HTR-8/SVneo (cell line): ENCODE measurements around the gene WFS1.

Source experiments
- DNase-seq: peaks from one replicate; pipeline ENCODE4 v3.0.0; 2011; ENCODE audit warnings: low spot score, mixed read lengths; ENCODE audit not compliant: insufficient read length
- FAIRE-seq: peaks from 2 replicates; lab custom pipeline; 2011; peaks lifted over from hg19 to GRCh38; lab: Jason Lieb, UNC

Gene WFS1

DNA sequence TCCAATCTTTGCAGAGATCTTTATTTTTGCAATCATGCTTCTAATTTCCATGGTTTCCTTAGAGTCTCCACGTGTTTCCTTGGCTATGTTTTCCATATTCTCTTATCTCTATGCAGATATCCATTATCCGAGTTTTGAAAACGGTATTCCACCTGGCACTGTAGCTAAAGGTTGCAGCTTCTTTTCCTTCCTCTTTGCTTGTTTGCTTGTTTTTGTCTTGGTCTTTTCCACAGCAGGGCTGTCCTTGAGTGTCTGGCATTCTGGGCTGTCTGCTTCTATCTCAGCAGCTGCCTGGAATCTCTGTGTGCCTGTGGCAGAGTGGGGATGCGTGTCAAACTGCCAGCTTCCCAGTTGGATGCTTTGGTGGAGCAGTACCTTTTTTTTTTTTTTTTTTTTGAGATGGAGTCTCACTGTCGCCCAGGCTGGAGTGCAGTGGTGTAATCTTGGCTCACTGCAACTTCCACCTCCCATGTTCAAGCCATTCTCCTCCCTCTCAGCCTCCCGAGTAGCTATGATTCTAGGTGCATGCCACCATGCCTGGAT lies 46.9 kb downstream of the WFS1 start:
- DNase-seq (no peak), FAIRE-seq (no peak)

DNA sequence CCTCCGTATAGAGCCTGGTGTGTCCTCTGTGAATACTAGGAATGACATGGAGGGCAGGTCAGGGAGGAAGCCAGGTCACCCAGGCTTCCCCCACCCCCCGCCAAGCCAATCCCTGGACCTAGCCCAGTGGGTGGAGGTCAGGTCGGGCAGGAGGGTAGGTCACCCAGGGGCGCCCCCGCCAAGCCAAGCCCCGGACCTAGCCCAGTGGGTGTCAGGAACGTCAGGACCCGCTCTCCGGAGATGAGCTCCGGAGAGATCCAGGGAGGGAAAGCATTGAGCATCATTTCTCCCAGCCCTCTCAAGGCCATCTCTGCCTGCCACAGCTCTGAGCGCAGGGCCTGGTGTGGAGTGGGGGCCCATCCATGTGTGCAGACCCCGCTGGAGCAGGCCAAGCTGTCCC lies 48.6 kb downstream of the WFS1 start:
- no peak for FAIRE-seq
- no peak for DNase-seq

DNA sequence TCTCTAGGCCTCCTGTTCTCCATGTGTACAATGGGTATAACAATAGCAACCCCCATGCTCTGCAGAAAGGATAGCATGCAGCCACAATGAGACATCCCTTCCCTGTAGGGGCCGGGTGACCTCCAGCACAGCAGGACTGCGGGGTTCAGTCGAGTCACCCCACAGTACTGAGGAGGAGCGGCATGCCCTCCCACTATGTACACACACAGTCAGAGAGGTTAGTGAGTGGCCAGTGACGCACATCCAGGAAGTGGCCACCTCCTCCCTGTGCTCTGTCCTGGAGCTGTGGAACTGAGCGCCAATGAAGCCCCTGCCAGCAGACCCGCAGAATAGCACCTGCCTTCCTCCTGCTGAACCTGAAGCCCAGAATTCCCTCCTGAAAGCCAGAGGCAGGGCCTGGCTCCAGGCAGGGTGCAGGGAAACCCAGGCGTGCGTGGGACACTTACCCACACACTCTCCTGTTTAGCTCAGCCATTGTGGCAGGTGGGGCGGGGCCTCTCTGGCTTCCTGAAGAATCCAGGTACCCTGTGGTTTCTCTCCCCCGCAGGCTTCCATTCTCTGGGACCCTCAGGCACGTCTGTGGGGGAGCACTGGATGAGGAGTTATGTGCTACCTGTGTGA lies 50.0 kb downstream of the WFS1 start:
- FAIRE-seq = no peak

DNA sequence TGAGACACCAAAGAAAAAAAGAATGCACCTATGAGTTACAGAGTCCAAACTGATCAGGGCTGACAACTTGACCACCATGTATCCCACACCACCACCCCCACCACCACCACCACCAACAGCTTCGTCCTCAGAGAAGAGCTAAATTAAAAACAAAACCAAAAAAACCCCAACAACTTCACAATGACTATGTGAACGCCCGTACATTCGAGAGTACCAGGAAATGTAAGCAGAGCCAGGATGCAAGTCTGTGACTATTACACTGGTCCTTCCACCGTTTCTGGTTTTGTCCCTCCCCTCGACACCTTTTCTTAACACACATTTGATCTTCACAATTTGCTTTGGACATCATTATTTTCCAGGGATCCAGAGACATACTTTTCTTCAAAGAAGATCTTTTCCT lies 51.0 kb downstream of the WFS1 start:
- DNase-seq = no peak
- no peak for FAIRE-seq

More for the DNA sequence above, 50.0 kb downstream of the WFS1 start:
- DNase-seq = no peak

DNA sequence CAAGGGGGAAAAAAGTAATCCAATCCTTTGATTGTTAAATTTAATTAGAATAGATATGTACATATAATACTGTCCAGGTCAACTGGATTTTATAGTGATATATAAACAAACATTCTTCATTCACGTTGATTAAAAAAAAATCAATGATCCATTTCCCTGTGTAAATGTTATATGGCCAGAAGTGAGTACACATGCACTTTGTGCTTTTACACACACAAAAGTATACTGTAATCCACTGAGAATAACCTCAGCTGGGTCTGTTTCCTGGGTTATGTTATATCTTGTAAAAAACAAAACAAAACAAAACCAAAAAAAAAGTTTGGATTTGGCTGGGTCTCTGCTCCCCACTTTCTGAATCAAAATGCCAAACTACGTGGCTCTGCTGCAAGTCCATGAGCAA lies 51.7 kb downstream of the WFS1 start:
- DNase-seq = no peak
- no peak for FAIRE-seq

DNA sequence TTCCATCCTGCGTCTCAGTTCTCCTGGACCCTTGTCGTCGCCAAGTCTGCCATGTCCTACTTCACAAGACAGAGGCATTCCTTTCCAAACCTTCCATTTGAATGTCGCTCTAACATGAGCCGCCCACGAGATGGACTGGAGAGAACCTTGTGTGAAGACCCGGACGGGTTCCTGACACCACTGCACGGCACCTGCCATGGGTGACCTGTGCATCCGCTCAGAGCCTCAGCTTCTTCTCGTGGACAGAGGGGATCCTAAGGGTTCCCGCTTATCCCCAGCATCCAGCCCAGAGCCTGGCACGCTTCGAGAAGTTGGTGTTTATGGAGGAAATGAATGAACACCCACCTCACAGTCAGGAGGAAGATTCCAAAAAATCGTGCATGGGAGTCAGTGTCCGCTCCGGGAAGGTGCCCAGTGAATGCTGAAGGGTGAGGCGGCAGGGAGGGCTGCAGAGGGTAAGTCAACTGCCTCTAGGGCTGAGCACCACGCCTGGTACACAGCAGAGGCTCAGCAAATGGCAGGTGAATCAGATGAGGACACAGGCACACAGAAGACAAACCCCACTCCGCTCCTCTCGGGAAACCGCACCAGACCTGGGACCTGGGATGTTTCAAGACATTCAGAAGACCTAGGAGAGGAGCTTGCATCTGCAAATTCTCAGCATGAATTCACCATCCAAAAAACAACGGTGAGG lies 52.6 kb downstream of the WFS1 start:
- DNase-seq (no peak), FAIRE-seq (no peak)

DNA sequence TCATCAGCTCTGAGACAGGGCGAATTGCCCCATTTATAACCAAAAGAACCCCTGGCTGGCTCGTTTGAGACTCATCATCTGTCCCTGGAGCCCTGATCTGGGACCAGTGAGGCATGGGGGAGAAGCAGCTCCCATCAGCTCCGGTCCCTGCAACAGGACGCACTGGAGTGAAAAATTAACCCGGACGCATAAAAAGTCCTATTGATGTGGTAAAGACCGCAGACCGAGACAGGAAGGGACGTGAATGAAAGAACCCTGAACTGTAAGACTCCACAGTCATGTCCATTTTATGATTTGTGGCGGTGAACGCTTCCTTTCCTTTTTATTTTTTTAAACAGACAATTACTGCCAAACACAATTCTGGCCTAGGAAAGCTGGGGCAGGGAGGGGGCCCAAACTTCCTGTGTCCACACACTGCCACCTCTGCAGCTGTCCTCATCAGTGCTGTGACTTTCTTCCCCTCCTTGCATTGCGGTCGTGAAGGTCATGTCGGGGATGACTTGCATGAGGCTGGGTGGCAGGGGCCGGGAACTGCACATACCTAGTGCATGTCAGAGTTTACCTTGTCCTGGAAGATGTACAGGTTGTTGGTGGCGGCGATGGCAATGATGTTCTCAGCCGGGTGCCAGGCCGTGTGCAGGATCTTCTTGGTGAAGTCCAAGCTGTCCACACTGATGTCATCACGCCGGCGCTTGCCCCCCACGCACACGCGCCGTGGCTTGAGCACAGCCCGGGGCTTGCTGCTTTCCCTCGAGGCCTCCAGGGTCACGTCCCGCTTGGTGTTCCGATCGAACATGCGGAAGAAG lies 53.3 kb downstream of the WFS1 start:
- FAIRE-seq (no peak), DNase-seq (no peak)

DNA sequence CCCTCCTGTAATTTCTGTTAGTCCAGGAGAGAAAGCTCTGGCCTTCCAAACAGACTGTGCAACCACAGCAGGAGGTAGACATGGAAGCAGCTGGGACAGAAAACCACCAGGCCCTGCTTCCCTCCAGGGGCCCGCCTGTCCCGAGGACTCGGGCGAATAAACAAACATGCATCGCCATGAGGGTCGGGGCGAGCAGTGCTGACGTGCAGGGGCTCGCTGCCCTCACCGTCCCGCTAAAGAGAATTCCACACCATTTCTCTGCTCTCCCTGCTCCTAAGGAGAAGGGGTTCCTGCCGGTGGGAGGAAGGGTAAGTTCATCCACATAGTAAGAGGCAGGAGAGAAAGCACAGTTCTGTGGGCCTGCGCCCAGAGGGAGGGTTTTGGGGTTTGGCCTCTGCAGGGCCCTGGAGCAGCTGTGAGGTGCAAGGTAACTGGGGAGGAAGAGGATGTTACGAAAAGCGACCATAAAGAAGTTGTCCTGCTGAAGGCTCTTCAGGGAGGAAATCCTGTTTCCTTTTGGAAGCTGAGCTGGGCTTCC lies 54.9 kb downstream of the WFS1 start:
- DNase-seq (no peak), FAIRE-seq (no peak)

DNA sequence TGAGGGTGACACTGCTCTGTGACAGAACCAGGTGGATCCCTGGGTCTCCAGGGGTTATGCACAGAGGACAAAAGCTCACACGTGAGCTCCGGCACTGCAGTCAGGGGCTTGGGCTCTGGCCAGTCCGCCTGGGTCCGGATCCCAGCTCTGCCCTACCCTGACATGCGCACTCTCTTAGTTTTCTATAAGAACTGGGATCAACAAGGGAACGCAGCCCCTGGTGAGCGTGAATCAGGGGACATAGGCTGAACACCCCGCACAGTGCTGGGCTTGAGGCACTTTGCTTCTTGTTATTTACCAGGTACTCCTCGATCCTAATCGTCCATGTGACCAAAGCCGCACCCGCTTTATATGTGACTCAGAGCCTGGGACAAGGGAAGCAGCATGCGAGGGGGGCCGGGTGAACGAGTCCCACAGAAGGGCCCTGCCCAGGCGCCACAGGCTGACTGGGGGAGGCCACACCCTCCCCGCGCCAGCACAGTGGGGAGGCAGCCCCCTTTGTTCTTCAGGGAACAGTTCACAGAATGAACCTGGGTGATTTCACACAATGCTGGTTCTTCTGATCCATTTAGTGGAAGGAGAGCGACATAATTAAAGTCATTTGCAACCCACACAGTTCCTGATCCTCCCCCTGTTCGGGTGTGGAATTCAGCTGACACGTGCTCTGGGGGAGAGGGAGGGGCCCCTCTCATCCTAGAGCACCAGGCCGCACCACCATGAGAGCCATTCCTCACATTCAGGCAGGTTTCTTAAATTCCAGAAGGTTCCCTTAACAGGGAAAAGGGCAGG lies 55.5 kb downstream of the WFS1 start:
- DNase-seq (no peak), FAIRE-seq (no peak)

DNA sequence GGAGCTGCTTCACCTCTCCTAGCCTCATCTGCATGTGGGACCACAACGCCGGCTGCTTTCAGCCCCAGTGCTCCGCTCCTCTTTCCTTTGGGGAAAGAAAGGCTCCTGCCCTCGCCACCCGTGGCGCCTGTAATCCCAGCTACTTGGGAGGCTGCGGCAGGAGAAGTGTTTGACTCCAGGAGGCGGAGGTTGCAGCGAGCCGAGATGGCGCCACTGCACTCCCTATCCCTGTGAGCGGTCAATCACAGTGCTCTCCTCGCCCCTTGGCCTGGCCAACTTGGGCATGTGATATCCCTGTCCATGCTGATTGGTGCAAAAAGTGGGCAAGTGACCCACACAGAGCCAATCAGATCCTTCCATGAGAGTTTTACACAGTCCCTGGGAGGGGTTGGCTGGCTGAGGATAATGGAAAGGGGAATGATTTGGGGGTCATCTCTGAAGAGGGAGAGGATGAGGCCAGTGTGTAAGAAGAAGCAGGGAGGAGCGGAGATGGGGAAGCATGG lies 56.2 kb downstream of the WFS1 start:
- DNase-seq = no peak
- no peak for FAIRE-seq

DNA sequence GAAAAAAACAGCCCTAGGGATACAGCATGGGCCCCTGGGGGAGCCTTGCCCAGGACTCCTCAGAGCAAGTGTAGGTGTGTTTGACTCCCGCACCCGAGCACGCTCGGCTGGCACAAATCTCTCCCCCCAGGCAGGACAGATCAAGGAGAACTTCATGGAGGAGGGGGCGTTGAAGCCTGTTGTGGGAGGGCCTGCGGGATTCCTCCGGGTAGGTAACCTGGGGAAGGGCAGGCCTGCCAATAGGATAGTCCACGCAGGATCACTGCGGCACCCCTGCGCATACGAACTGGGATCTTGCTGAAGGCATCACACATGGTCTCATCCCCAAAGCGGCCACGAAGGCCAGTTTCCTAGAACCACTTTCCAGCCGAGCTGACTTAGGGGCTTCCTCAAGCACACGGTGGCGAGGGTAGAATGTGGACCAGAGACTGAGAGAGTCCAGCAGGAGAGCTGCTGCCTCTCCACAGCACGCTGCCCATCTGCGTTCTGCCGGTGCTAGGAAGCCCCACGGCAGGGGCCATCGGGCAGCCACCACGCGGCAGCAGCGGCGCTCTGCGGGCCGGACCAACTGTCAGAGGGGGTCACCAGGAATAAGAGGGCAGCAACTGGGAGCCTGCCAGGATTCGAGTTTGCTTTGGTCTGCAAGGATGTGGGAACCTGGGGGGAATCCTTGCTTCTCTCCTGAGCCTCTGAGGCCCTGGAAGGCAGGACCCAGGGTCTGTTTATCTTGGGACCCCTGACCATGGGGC lies 56.8 kb downstream of the WFS1 start:
- FAIRE-seq = no peak

DNA sequence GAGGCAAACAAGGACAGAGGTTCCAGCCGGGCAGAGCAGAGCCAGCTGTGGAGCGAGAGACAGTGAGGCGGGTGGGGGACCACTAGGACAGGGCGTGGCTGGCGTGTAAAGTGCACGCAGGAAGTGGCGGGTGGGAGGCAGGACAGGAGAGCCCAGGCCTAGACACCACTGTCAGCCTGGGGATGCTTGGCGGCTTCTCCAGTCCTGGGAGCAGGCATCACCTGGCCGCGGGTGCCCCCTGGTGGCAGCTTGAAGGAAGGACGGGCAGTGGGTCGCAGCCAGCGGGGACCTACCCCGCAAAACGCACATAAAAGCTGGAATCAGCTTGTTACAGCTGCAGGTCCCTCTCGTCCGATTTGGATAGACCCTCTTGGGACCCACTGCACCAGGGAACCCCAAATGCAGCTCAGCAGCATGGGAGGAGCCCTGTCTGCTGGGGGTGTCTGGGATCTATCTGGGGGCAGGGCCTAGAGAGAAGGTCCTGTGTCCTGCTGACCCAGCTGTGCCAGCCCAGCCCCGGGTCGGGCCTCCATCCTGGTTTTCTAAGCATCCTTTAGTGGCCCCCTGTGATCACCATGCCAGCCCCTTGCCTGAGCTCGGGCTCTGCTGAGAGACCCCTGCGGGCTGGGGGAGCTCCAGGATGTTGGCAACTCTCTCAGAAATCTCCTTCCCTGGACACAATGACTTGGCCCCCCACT lies 57.7 kb downstream of the WFS1 start:
- peak; percentile 79 for DNase-seq
- FAIRE-seq = peak; percentile 88

More for the DNA sequence above, 56.8 kb downstream of the WFS1 start:
- no peak for DNase-seq

DNA sequence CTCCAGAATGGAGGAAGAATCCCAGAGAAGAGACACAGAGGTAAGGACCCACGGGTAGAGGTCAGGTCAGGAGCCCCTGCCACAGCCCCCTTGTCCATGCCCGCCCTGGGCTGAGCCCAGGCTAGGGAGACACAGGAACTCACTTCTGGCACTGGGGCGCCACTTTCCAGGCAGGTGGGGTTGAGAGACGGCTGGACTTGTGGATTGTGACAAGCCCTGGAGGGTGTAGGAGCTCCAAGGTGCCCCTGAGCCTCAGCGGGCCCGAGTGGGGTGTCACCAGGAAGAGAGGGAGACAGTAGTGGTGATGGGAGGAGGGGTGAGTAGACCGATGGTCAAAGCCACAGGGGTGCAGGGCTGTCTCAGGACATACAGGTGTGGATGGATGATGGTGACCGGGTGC lies 58.9 kb downstream of the WFS1 start:
- FAIRE-seq (no peak), DNase-seq (no peak)

DNA sequence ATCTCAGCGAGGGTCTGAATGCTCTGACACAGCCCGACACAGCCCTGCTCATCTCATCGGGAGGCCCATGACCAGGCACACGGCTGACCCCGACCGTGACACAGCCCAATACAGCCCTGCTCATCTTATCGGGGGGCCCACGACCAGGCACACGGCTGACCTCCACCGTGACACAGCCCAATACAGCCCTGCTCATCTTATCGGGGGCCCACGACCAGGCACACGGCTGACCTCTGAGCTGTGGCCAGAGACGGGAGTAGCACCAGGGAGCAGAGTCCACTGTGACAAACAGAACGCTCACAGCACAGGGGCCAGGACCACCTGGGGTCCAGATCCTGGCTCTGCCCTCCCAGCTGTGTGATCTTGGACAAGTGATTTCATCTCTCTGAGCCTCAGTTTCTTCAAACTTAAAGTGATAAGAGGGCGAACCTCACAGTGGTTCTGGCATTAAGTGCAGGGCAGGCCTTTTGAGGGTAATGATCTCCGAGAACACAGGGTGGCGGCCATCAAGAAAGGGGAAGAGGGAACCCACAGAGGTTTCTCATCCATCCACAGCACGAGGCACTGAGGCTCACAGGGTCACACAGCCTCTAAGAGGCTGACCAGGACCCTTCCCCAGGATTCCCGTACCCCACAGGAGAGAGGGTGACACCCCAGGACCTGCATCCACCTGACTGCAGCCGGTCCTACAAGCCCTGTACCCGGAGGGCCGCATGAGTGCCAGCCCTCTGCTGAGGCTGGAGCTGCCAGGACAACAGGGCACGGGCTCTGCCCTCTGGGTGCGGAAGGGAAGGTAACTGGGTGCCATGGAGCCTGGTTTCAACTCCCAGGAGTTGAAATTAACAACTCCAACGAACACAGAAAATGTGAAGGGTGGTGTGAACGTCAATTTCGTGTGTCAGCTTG lies 60.1 kb downstream of the WFS1 start:
- DNase-seq (no peak), FAIRE-seq (no peak)

DNA sequence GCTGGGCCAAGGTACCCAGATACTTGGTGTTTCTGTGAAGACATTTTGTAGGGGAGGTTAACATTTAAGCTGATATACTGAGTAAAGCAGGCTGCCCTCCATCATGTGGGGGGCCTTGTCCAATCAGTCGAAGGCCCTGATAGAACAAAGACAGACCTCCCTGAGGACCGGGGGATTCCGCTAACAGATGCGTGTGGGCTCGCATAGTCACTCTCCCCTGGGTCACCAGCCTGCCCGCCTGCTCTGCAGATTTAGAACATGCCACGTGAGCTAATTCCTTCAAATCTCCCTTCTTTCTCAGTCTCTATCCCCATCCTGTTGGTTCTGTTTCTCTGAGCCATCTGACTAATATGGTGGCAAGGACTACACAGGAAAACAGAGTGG lies 60.7 kb downstream of the WFS1 start:
- no peak for FAIRE-seq
- DNase-seq = no peak

DNA sequence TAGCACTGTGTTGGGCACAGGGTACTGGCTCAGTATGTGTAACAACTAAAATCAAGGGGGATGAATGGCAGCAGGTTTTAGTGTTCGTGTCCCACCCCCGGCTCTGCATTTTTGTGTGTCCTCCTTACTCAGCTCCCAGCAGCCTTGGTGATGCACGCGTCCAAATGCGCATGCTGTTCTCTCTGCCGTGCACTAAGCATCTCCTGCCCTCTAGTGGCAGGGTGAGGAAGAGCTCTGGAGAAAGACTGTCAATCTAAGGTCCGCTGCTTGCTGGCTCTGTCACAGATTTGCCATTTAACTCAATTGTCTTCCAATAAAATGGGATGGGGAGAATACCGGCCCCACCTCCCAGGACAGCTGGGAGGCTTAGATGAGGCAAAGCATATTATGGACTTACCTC lies 61.4 kb downstream of the WFS1 start:
- DNase-seq = no peak
- FAIRE-seq = no peak

DNA sequence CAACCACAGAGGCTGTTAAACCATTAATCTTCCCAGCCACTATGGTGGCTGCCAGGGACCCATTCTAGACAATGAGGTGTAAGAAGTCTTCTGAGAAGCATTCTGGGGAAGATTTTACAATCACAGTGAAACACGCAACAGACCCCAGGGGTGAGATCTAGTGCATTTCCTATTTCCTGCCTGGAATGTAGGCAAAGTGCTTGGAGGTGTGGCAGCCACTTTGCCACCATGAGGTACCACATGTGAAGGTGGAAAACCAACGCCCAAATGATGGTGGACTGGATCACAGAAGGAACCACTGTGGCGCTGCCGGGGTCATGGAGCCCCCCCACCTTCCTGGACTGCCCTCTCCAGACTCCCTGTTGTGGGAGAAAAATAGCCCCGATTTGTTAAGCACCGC lies 61.8 kb downstream of the WFS1 start:
- no peak for FAIRE-seq
- no peak for DNase-seq
